GM12801 (cell line): Measurements from ENCODE around the gene GPR183.

Source experiments
- TF ChIP-seq, protein P1 (sequence below): IDR thresholded peaks from one replicate; pipeline ENCODE4 v1.5.1; 2011; ENCODE audit warnings: control low read depth; ENCODE audit not compliant: insufficient read length; ENCODE audit errors: extremely low read depth

GPR183 gene

GRCh38 chr13:99272481-99272880 is 34.7 kb downstream of the GPR183 start:
- TF ChIP-seq, protein P1, sequence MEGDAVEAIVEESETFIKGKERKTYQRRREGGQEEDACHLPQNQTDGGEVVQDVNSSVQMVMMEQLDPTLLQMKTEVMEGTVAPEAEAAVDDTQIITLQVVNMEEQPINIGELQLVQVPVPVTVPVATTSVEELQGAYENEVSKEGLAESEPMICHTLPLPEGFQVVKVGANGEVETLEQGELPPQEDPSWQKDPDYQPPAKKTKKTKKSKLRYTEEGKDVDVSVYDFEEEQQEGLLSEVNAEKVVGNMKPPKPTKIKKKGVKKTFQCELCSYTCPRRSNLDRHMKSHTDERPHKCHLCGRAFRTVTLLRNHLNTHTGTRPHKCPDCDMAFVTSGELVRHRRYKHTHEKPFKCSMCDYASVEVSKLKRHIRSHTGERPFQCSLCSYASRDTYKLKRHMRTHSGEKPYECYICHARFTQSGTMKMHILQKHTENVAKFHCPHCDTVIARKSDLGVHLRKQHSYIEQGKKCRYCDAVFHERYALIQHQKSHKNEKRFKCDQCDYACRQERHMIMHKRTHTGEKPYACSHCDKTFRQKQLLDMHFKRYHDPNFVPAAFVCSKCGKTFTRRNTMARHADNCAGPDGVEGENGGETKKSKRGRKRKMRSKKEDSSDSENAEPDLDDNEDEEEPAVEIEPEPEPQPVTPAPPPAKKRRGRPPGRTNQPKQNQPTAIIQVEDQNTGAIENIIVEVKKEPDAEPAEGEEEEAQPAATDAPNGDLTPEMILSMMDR = no peak

GRCh38 chr13:99271249-99271648 is 36.0 kb downstream of the GPR183 start:
- TF ChIP-seq, protein P1 = no peak

- TF ChIP-seq, protein P1 = no peak
These were observed 36.7 kb downstream of the GPR183 start for GRCh38 chr13:99270518-99270917.

- TF ChIP-seq, protein P1 = no peak
These were observed 37.5 kb downstream of the GPR183 start for GRCh38 chr13:99269627-99270241.

DNA sequence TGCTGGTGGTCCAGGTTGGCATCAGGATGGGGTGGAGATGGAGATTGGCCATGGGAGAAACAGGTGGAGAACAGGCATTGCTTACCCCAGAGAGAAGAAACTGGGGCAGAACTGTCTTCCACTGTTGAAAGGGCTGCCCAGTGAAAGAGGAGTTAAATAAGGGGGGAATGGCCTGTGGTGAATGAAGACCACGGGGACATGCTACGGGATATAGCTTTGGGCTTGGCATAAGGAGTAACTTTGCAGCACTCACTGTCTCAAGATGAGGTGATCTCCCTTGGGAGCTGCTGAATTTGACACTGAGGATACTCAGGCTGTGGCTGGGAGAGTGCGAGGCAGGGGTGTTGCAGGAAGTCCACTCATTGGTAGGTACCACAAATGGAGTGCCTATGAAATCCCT is 38.4 kb downstream of the GPR183 start:
- TF ChIP-seq, protein P1 = no peak

GRCh38 chr13:99267927-99268326 is 39.3 kb downstream of the GPR183 start:
- TF ChIP-seq, protein P1 = no peak

- TF ChIP-seq, protein P1 = no peak
These were observed 40.4 kb downstream of the GPR183 start for GRCh38 chr13:99266827-99267226.

DNA sequence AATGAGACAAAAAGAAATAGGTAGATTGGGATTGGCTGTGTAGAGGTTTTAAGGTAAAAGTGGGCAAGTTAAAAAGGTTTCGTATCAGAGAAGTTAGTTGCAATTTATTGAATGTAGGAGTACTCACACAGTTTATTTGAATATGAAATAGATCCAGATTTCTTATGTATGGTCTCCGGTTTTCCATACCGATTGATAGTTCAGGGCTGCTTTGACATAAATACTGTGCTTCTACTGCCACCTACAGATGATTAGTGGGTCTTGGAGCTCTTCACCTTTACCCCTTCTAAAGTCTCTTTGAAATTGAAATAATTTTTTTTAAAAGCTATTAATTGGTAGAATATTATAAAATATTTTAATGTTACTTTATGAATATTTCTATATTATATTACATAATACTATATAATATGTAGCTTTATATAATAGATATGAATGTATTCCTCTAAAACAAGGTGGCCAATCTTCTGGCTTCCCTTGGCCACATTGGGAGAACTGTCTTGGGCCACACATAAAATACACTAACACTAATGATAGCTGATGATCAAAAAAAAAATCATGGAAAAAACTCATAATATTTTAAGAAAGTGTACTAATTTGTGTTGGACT is 41.3 kb downstream of the GPR183 start:
- TF ChIP-seq, protein P1 = no peak
